GM12878 (cell line): ENCODE measurements around the gene YPEL4.

Source experiments
- CBX5 ChIP-seq: sonication (generic); IDR thresholded peaks from 2 replicates; pipeline ENCODE4 v1.6.1; 2016; ENCODE audit warnings: low read depth, moderate library complexity, mild to moderate bottlenecking, inconsistent platforms
- CEBPB ChIP-seq, 2 experiments: fragments of 150-350 bp in 1 of 2; IDR thresholded peaks; 2 replicates each; pipeline ENCODE4 v1.6.1; 2012 to 2014; ENCODE audit warnings: low read depth in 2 of 2, low read length in 2 of 2, borderline replicate concordance in 1 of 2, inconsistent platforms in 1 of 2
- CTCF ChIP-seq, 3 experiments: IDR thresholded peaks in 2 of 3; conservative IDR thresholded peaks in 1 of 3; 2 replicates each; pipeline ENCODE4 v1.5.1; 2011; ENCODE audit warnings: low read depth in 3 of 3, low read length in 3 of 3, mild to moderate bottlenecking in 3 of 3, control low read depth in 2 of 3, moderate library complexity in 2 of 3, inconsistent platforms in 1 of 3, mixed read lengths in 1 of 3; ENCODE audit not compliant: control insufficient read depth in 2 of 3, insufficient read depth in 1 of 3; ENCODE audit errors: extremely low read depth in 1 of 3
- EZH2 ChIP-seq: IDR thresholded peaks from 2 replicates; pipeline ENCODE4 v1.6.1; 2012; ENCODE audit warnings: low read depth, mild to moderate bottlenecking, control low read depth, inconsistent platforms, low read length, borderline replicate concordance; ENCODE audit not compliant: control insufficient read depth
- HDAC6 ChIP-seq: fragments of 200-600 bp; sonication (generic); IDR thresholded peaks from one replicate; pipeline ENCODE4 v1.8.0; 2017; ENCODE audit warnings: antibody characterized with exemption; ENCODE audit not compliant: unreplicated experiment
- PBX3 ChIP-seq: IDR thresholded peaks from 2 replicates; pipeline ENCODE4 v1.6.1; 2011; ENCODE audit warnings: mild to moderate bottlenecking, low read depth, low read length, moderate library complexity; ENCODE audit not compliant: insufficient replicate concordance
- POLR2A ChIP-seq: IDR thresholded peaks from 2 replicates; pipeline ENCODE4 v1.6.1; 2011; ENCODE audit warnings: low read depth, mild to moderate bottlenecking, low read length
- POLR2AphosphoS2 ChIP-seq: IDR thresholded peaks from 2 replicates; pipeline ENCODE4 v1.6.1; 2011; ENCODE audit warnings: low read depth, mild to moderate bottlenecking, low read length, improper control_type of control experiment, moderate library complexity
- RAD21 ChIP-seq: IDR thresholded peaks from 2 replicates; pipeline ENCODE4 v1.6.1; 2011; ENCODE audit warnings: mild to moderate bottlenecking, low read depth, low read length, moderate library complexity; ENCODE audit not compliant: insufficient read depth
- RBBP5 ChIP-seq: fragments of 200-600 bp; sonication (generic); conservative IDR thresholded peaks from 2 replicates; pipeline ENCODE4 v1.6.1; 2016
- TARDBP ChIP-seq: IDR thresholded peaks from 2 replicates; pipeline ENCODE4 v1.6.1; 2016; ENCODE audit warnings: borderline replicate concordance
- ZBTB11 ChIP-seq: fragments of 450-650 bp; formaldehyde crosslinking; IDR thresholded peaks from 2 replicates; pipeline ENCODE4 v1.5.0; 2022; ENCODE audit warnings: mild to moderate bottlenecking, missing genetic modification characterization
- ZBTB4 ChIP-seq: fragments of 450-650 bp; formaldehyde crosslinking; IDR thresholded peaks from 2 replicates; pipeline ENCODE4 v1.4.0; 2022; ENCODE audit warnings: mild to moderate bottlenecking, moderate library complexity

- TF ChIP-seq CTCF (IDR thresholded peaks at IDR 0.05 in 2 of 3, conservative IDR thresholded peaks at IDR 0.05 in 1 of 3; ENCODE audit: control insufficient read depth in 2 of 3, extremely low read depth in 1 of 3, insufficient read depth in 1 of 3, low read depth in 3 of 3, low read length in 3 of 3) (no peak), EZH2 (no peak), POLR2AphosphoS2 (no peak), ZBTB4 (no peak), TARDBP (no peak), HDAC6 (no peak), CEBPB (IDR thresholded peaks at IDR 0.05; ENCODE audit: borderline replicate concordance in 1 of 2, low read depth in 2 of 2, low read length in 2 of 2) (no peak), PBX3 (no peak), ZBTB11 (CRISPR knock-in tag) (no peak), CBX5 (no peak), RAD21 (no peak), RBBP5 (no peak), POLR2A (no peak)
Observed at GRCh38 chr11:57658023-57658361, 8.3 kb upstream of the YPEL4 start.
